Colonic mucosa (tissue), 4 donors: ENCODE results near the gene MUC2. TPM values are rescaled to one million over a fixed set of nuclear protein-coding genes. Genes with fewer than 3 reads are reported as not detected.

Source experiments
- DNase-seq: peaks from one replicate; pipeline ENCODE4 v3.0.0-alpha.2; 2020
- H3K27ac ChIP-seq: fragments of 200-600 bp; one replicate; pipeline ENCODE4 v1.8.0; 2021
- H3K27me3 ChIP-seq: fragments of 200-600 bp; one replicate; pipeline ENCODE4 v1.8.0; 2021
- H3K36me3 ChIP-seq: fragments of 200-600 bp; one replicate; pipeline ENCODE4 v1.8.0; 2021
- H3K4me1 ChIP-seq: fragments of 200-600 bp; one replicate; pipeline ENCODE4 v1.8.0; 2021; ENCODE audit warnings: mild to moderate bottlenecking
- H3K4me3 ChIP-seq: fragments of 200-600 bp; one replicate; pipeline ENCODE4 v1.8.0; 2021
- H3K9ac ChIP-seq, 2 donors: one replicate each; pipeline ENCODE4 v1.7.0; 2013; ENCODE audit warnings: control low read depth in 2 of 2, low read depth in 2 of 2, low read length in 2 of 2
- H3K9me3 ChIP-seq: fragments of 200-600 bp; one replicate; pipeline ENCODE4 v1.8.0; 2021
- CTCF ChIP-seq: fragments of 200-600 bp; IDR thresholded peaks from one replicate; pipeline ENCODE4 v1.8.0; 2022; ENCODE audit warnings: antibody characterized with exemption, mild to moderate bottlenecking
- intact Hi-C: fragments of 100-400 bp; cut with DNase I; formaldehyde crosslinking; loops from one replicate; pipeline ENCODE4 v1.14.1; 2022
- total RNA-seq, 2 donors: library from RNA; stranded (reverse); fragmentation: NEBNext Ultra II Directional in 1 of 2; extraction: Animal tissue kit (Norgen Biotek cat#: 25700) in 1 of 2; gene quantifications; one replicate each; pipeline ENCODE4 v1.2.1, GENCODE V29; 2021
- donor health status: healthy.
- donor health status: DM: no; HTN: no; CAD: no.
- donor health status: DM: no; HTN: no; CAD: no.

The MUC2 gene
- total RNA-seq, 2 donors from 2014 or later = 1,230 to 1,438 TPM

GRCh38 chr11:1072116-1072820, 2.4 kb upstream of the MUC2 start:
- Histone ChIP-seq H3K27me3 (no peaks in the 10 kb centered on the region), H3K9me3 (no peaks in the 10 kb centered on the region), H3K27ac (no peak overlapping the region), H3K36me3 (no peaks in the 10 kb centered on the region), H3K4me1 (peaks cover 18% of the 10 kb centered on the region), H3K9ac (peak overlapping the region in 1 of 2 donors; percentile 59), H3K4me3 (no peak overlapping the region)
- TF ChIP-seq CTCF = no peak
- no peak for DNase-seq
- intact Hi-C loops = no loop called here

GRCh38 chr11:1072821-1073231, 1.8 kb upstream of the MUC2 start:
- no peaks in the 10 kb centered on the region for H3K9me3 ChIP-seq
- peaks cover 18% of the 10 kb centered on the region for H3K4me1 ChIP-seq
- no peaks in the 10 kb centered on the region for H3K27me3 ChIP-seq
- H3K27ac ChIP-seq = peak overlapping the region; percentile 28
- DNase-seq = no peak
- TF ChIP-seq CTCF = no peak
- H3K9ac ChIP-seq = peak overlapping the region; percentile 58 to 59
- no peaks in the 10 kb centered on the region for H3K36me3 ChIP-seq
- no peak overlapping the region for H3K4me3 ChIP-seq
- intact Hi-C loops = no loop called here

GRCh38 chr11:1073261-1073724, 1.4 kb upstream of the MUC2 start:
- H3K4me1 ChIP-seq = peaks cover 18% of the 10 kb centered on the region
- no peaks in the 10 kb centered on the region for H3K27me3 ChIP-seq
- no peaks in the 10 kb centered on the region for H3K9me3 ChIP-seq
- peak overlapping the region; percentile 28 for H3K27ac ChIP-seq
- DNase-seq = peak; percentile 86
- no peak for TF ChIP-seq CTCF
- no peaks in the 10 kb centered on the region for H3K36me3 ChIP-seq
- intact Hi-C loops = no loop called here
- H3K4me3 ChIP-seq = no peak overlapping the region
- H3K9ac ChIP-seq = peak overlapping the region; percentile 58 to 59

- H3K4me3 ChIP-seq = no peak overlapping the region
- no peak for TF ChIP-seq CTCF
- intact Hi-C loops = no loop called here
- no peak overlapping the region for H3K27ac ChIP-seq
- peaks cover 18% of the 10 kb centered on the region for H3K4me1 ChIP-seq
- no peaks in the 10 kb centered on the region for H3K27me3 ChIP-seq
- no peaks in the 10 kb centered on the region for H3K36me3 ChIP-seq
- DNase-seq = no peak
- H3K9ac ChIP-seq = peak overlapping the region; percentile 3 to 59
- H3K9me3 ChIP-seq = no peaks in the 10 kb centered on the region
These were observed 827 bp upstream of the MUC2 start for GRCh38 chr11:1073851-1074243.

GRCh38 chr11:1075341-1075911, 752 bp downstream of the MUC2 start:
- H3K4me1 ChIP-seq = peaks cover 18% of the 10 kb centered on the region
- H3K27me3 ChIP-seq = no peaks in the 10 kb centered on the region
- H3K27ac ChIP-seq = no peak overlapping the region
- no peaks in the 10 kb centered on the region for H3K36me3 ChIP-seq
- H3K9ac ChIP-seq = peak overlapping the region in 1 of 2 donors; percentile 66
- DNase-seq = no peak
- peak overlapping the region; percentile 25 for H3K4me3 ChIP-seq
- H3K9me3 ChIP-seq = no peaks in the 10 kb centered on the region
- intact Hi-C loops = no loop called here
- no peak for TF ChIP-seq CTCF
